Vagina (tissue), 2 donors: Measurements from ENCODE around the gene PDE10A. TPM values are rescaled to one million over a fixed set of nuclear protein-coding genes. Genes with fewer than 3 reads are reported as not detected.
"Not testable (repeated sequence)": the region's sequence is repeated elsewhere in the genome, so short reads cannot be mapped to it uniquely, and the experiment has no call there.

Source experiments
- DNase-seq, 2 donors: peaks; one replicate each; pipeline ENCODE4 v3.0.0-alpha.2; 2017; ENCODE audit errors: extremely low spot score in 2 of 2
- H3K27ac ChIP-seq: fragments of 200-600 bp; sonication (generic); one replicate; pipeline ENCODE4 v1.5.1; 2019
- H3K27me3 ChIP-seq: fragments of 200-600 bp; sonication (generic); one replicate; pipeline ENCODE4 v1.5.1; 2019
- H3K36me3 ChIP-seq, 2 donors: fragments of 200-600 bp; sonication (generic); one replicate each; pipeline ENCODE4 v1.5.1; 2017 to 2019
- H3K4me1 ChIP-seq: fragments of 200-600 bp; sonication (generic); one replicate; pipeline ENCODE4 v1.5.1; 2019
- H3K4me3 ChIP-seq, 2 donors: fragments of 200-600 bp; sonication (generic); 1 replicate in 1 of 2; 2 replicates in 1 of 2; pipeline ENCODE4 v1.5.1; 2016 to 2019
- H3K9me3 ChIP-seq: fragments of 200-600 bp; sonication (generic); one replicate; pipeline ENCODE4 v1.5.1; 2019
- CTCF ChIP-seq, 3 experiments: fragments of 450-650 bp in 2 of 3; fragments of 200-600 bp in 1 of 3; sonication (generic) in 1 of 3; IDR thresholded peaks; one replicate each; pipeline ENCODE4 v1.5.1; 2017 to 2019; ENCODE audit warnings: antibody characterized with exemption in 3 of 3, mild to moderate bottlenecking in 2 of 3, moderate library complexity in 2 of 3
- POLR2A ChIP-seq, 2 donors: fragments of 450-650 bp; IDR thresholded peaks; one replicate each; pipeline ENCODE4 v1.6.1; 2017; ENCODE audit warnings: antibody characterized with exemption in 2 of 2, mild to moderate bottlenecking in 2 of 2, moderate library complexity in 2 of 2
- POLR2AphosphoS5 ChIP-seq, 2 donors: sonication (generic); formaldehyde crosslinking; IDR thresholded peaks; one replicate each; pipeline ENCODE4 v1.9.0; 2017; ENCODE audit warnings: antibody characterized with exemption in 2 of 2, mild to moderate bottlenecking in 2 of 2, low read depth in 1 of 2; ENCODE audit not compliant: insufficient read depth in 1 of 2
- intact Hi-C: fragments of 100-400 bp; cut with DNase I; formaldehyde crosslinking; loops from one replicate; pipeline ENCODE4 v1.15.1; 2023
- total RNA-seq: library from RNA; depleted of rRNA; stranded (reverse); fragments of >200 nt; gene quantifications from one replicate; pipeline ENCODE4 v1.2.3, GENCODE V29; 2016

Gene PDE10A
- total RNA-seq, 1 donor from 2014 or later = 15.0 TPM

GRCh38 chr6:165468340-165469235, 194.5 kb downstream of the PDE10A start:
- H3K27ac ChIP-seq = no peak overlapping the region
- H3K27me3 ChIP-seq = no peaks in the 10 kb centered on the region
- no peaks in the 10 kb centered on the region for H3K4me1 ChIP-seq
- intact Hi-C loops = no loop called here
- H3K36me3 ChIP-seq = no peaks in the 10 kb centered on the region
- peaks cover 4% of the 10 kb centered on the region for H3K9me3 ChIP-seq
- no peak overlapping the region for H3K4me3 ChIP-seq
- TF ChIP-seq CTCF (IDR thresholded peaks at IDR 0.05) = no peak
- no peak for TF ChIP-seq POLR2A (IDR thresholded peaks at IDR 0.05)
- no peak for TF ChIP-seq POLR2AphosphoS5 (IDR thresholded peaks at IDR 0.05; ENCODE audit: insufficient read depth in 1 of 2, low read depth in 1 of 2)
- DNase-seq = no peak

- H3K4me1 ChIP-seq, DNase-seq, H3K27me3 ChIP-seq, H3K27ac ChIP-seq, intact Hi-C loops, H3K4me3 ChIP-seq, H3K36me3 ChIP-seq, H3K9me3 ChIP-seq: not testable (repeated sequence)
These were observed 199.5 kb downstream of the PDE10A start for GRCh38 chr6:165463499-165463898.

- H3K27me3 ChIP-seq, H3K9me3 ChIP-seq, H3K4me1 ChIP-seq, DNase-seq, intact Hi-C loops, H3K36me3 ChIP-seq, H3K4me3 ChIP-seq, H3K27ac ChIP-seq: not testable (repeated sequence)
These were observed 203.3 kb downstream of the PDE10A start for GRCh38 chr6:165459605-165460301.

- no peak overlapping the region for H3K4me3 ChIP-seq
- H3K36me3 ChIP-seq = no peaks in the 10 kb centered on the region
- peaks cover under 1% of the 10 kb centered on the region for H3K9me3 ChIP-seq
- TF ChIP-seq POLR2A (IDR thresholded peaks at IDR 0.05) (no peak), POLR2AphosphoS5 (IDR thresholded peaks at IDR 0.05; ENCODE audit: insufficient read depth in 1 of 2, low read depth in 1 of 2) (no peak), CTCF (IDR thresholded peaks at IDR 0.05) (no peak)
- no peak for DNase-seq
- H3K27me3 ChIP-seq = no peaks in the 10 kb centered on the region
- no peak overlapping the region for H3K27ac ChIP-seq
- H3K4me1 ChIP-seq = no peaks in the 10 kb centered on the region
- intact Hi-C loops = no loop called here
These were observed 204.9 kb downstream of the PDE10A start for GRCh38 chr6:165458134-165458533.

- H3K36me3 ChIP-seq = no peaks in the 10 kb centered on the region
- no peak overlapping the region for H3K27ac ChIP-seq
- DNase-seq = no peak
- no peaks in the 10 kb centered on the region for H3K9me3 ChIP-seq
- no peak overlapping the region for H3K4me3 ChIP-seq
- intact Hi-C loops = no loop called here
- H3K4me1 ChIP-seq = no peaks in the 10 kb centered on the region
- TF ChIP-seq CTCF (IDR thresholded peaks at IDR 0.05) (no peak), POLR2AphosphoS5 (IDR thresholded peaks at IDR 0.05; ENCODE audit: insufficient read depth in 1 of 2, low read depth in 1 of 2) (no peak), POLR2A (IDR thresholded peaks at IDR 0.05) (no peak)
- no peaks in the 10 kb centered on the region for H3K27me3 ChIP-seq
These were observed 206.8 kb downstream of the PDE10A start for GRCh38 chr6:165456286-165456685.

GRCh38 chr6:165455488-165455887, 207.6 kb downstream of the PDE10A start:
- no peak overlapping the region for H3K4me3 ChIP-seq
- no peaks in the 10 kb centered on the region for H3K27me3 ChIP-seq
- DNase-seq = no peak
- H3K9me3 ChIP-seq = no peaks in the 10 kb centered on the region
- H3K27ac ChIP-seq = no peak overlapping the region
- TF ChIP-seq POLR2AphosphoS5 (IDR thresholded peaks at IDR 0.05; ENCODE audit: insufficient read depth in 1 of 2, low read depth in 1 of 2) (no peak), POLR2A (IDR thresholded peaks at IDR 0.05) (no peak), CTCF (IDR thresholded peaks at IDR 0.05) (no peak)
- H3K36me3 ChIP-seq = no peaks in the 10 kb centered on the region
- intact Hi-C loops = no loop called here
- no peaks in the 10 kb centered on the region for H3K4me1 ChIP-seq
